B cell (primary cell): Measurements from ENCODE around the gene ARHGAP32. TPM values are rescaled to one million over a fixed set of nuclear protein-coding genes. Genes with fewer than 3 reads are reported as not detected.

Source experiments
- ATAC-seq: fragments of 200-7000 bp; cut with Tn5 transposase; one replicate; pipeline ENCODE4 v1.10.0; 2021; ENCODE audit warnings: low read depth, mild to moderate bottlenecking, moderate number of reproducible peaks, moderate library complexity
- CTCF ChIA-PET: fragments of 350-600 bp; sonication (Branson Sonifier 250); formaldehyde crosslinking; loops from one replicate; lab custom pipeline; 2021; ENCODE audit warnings: antibody characterized with exemption, inconsistent platforms; lab: Charles Lee
- POLR2A ChIA-PET: fragments of 350-600 bp; sonication (Branson Sonifier 250); formaldehyde crosslinking; loops from one replicate; lab custom pipeline; 2021; ENCODE audit warnings: antibody characterized with exemption; lab: Charles Lee
- DNase-seq: peaks from one replicate; pipeline ENCODE4 v3.0.0; 2013
- H2AFZ ChIP-seq: 2 replicates; pipeline ENCODE4 v1.6.1; 2012; ENCODE audit warnings: mild to moderate bottlenecking, low read depth, low read length; ENCODE audit not compliant: insufficient read depth, poor library complexity, severe bottlenecking
- H3K27ac ChIP-seq, 2 donors: 1 replicate in 1 of 2; 2 replicates in 1 of 2; pipeline ENCODE4 v1.5.1; 2012 to 2013; ENCODE audit warnings: low read length in 2 of 2, mild to moderate bottlenecking in 2 of 2, moderate library complexity in 1 of 2
- H3K27me3 ChIP-seq, 4 experiments: fragments of 200-600 bp in 1 of 4; sonication (generic) in 1 of 4; replicated peaks in 1 of 4; 1 replicate in 2 of 4; 2 replicates in 2 of 4; pipeline versions ENCODE4 v1.6.1 to v1.7.0; 2013 to 2016; ENCODE audit warnings: low read length in 3 of 4, mild to moderate bottlenecking in 2 of 4, mixed read lengths in 1 of 4, moderate library complexity in 1 of 4; ENCODE audit not compliant: insufficient read depth in 4 of 4, control insufficient read depth in 3 of 4; ENCODE audit errors: control extremely low read depth in 1 of 4
- H3K36me3 ChIP-seq, 2 experiments: replicated peaks in 1 of 2; 1 replicate in 1 of 2; 2 replicates in 1 of 2; pipeline versions ENCODE4 v1.6.1 to v1.7.1; 2013; ENCODE audit warnings: low read length in 1 of 2; ENCODE audit not compliant: insufficient read depth in 2 of 2, control insufficient read depth in 1 of 2; ENCODE audit errors: control extremely low read depth in 1 of 2, extremely low read depth in 1 of 2
- H3K4me1 ChIP-seq, 2 donors: fragments of 200-600 bp in 1 of 2; sonication (generic) in 1 of 2; 1 replicate in 1 of 2; 2 replicates in 1 of 2; pipeline versions ENCODE4 v1.5.1 to v1.6.1; 2013 to 2017; ENCODE audit warnings: low read length in 2 of 2; ENCODE audit not compliant: control insufficient read depth in 2 of 2, insufficient read depth in 2 of 2
- H3K4me2 ChIP-seq: replicated peaks from 2 replicates; pipeline ENCODE3; 2012; ENCODE audit warnings: mild to moderate bottlenecking, low read depth, low read length; ENCODE audit not compliant: poor library complexity, severe bottlenecking
- H3K4me3 ChIP-seq, 5 experiments: fragments of 200-600 bp in 1 of 5; sonication (generic) in 1 of 5; 1 replicate in 3 of 5; 2 replicates in 2 of 5; pipeline versions ENCODE4 v1.5.1 to v1.7.0; 2011 to 2016; ENCODE audit warnings: low read length in 4 of 5, mild to moderate bottlenecking in 4 of 5, low read depth in 2 of 5, control low read depth in 1 of 5, moderate library complexity in 1 of 5; ENCODE audit not compliant: insufficient read depth in 1 of 5; ENCODE audit errors: control extremely low read depth in 1 of 5, extremely low read depth in 1 of 5
- H3K79me2 ChIP-seq: fragments of 200-600 bp; sonication (generic); one replicate; pipeline ENCODE4 v1.6.0; 2016; ENCODE audit warnings: low read length; ENCODE audit not compliant: control insufficient read depth, insufficient read depth
- H3K9ac ChIP-seq: fragments of 200-600 bp; sonication (generic); 2 replicates; pipeline ENCODE4 v1.6.1; 2017; ENCODE audit warnings: mild to moderate bottlenecking, low read length, moderate library complexity
- H3K9me3 ChIP-seq, 3 donors: one replicate each; pipeline versions ENCODE4 v1.6.1 to v1.7.1; 2013; ENCODE audit warnings: low read length in 2 of 3; ENCODE audit not compliant: control insufficient read depth in 2 of 3, insufficient read depth in 1 of 3; ENCODE audit errors: control extremely low read depth in 1 of 3
- H4K20me1 ChIP-seq: 2 replicates; pipeline ENCODE4 v1.6.0; 2012; ENCODE audit warnings: mild to moderate bottlenecking, low read length; ENCODE audit not compliant: insufficient read depth, control insufficient read depth, poor library complexity, severe bottlenecking
- H3K27ac Mint-ChIP-seq: one replicate; pipeline ENCODE4 v1.8.0; 2021; ENCODE audit warnings: mixed read lengths
- H3K27me3 Mint-ChIP-seq: one replicate; pipeline ENCODE4 v1.8.0; 2021; ENCODE audit warnings: mixed read lengths
- H3K4me1 Mint-ChIP-seq: one replicate; pipeline ENCODE4 v1.8.0; 2021; ENCODE audit warnings: mixed read lengths
- H3K4me3 Mint-ChIP-seq: one replicate; pipeline ENCODE4 v1.8.0; 2021; ENCODE audit warnings: mixed read lengths
- H3K9me3 Mint-ChIP-seq: one replicate; pipeline ENCODE4 v1.8.0; 2022; ENCODE audit warnings: mixed read lengths; ENCODE audit not compliant: insufficient read depth
- EZH2 ChIP-seq: IDR thresholded peaks from 2 replicates; pipeline ENCODE4 v1.6.1; 2012; ENCODE audit warnings: borderline replicate concordance, low read depth, mild to moderate bottlenecking, moderate library complexity, low read length; ENCODE audit not compliant: insufficient read depth, poor library complexity, severe bottlenecking
- WGBS: methylation state at CpG from one replicate; pipeline ENCODE4 v1.1.5; 2013; ENCODE audit warnings: missing lambda C conversion rate; ENCODE audit not compliant: insufficient coverage; 5-methylcytosine and 5-hydroxymethylcytosine counted together
- intact Hi-C: fragments of 100-400 bp; cut with micrococcal nuclease; formaldehyde crosslinking; loops from one replicate; pipeline ENCODE4 v1.10.0; 2022
- polyA plus RNA-seq: library from polyadenylated mRNA; depleted of rRNA; stranded (reverse); fragments of >200 nt; gene quantifications from 2 replicates; pipeline ENCODE4 v1.2.3, GENCODE V29; 2012
- total RNA-seq, 2 donors: library from RNA; stranded (reverse); fragments of 120-200 nt in 1 of 2; gene quantifications; 1 replicate in 1 of 2; 2 replicates in 1 of 2; pipeline versions ENCODE4 v1.2.3 to v1.2.4, GENCODE V29; 2013 to 2022
- TF ChIP-seq, protein P1 (sequence below): fragments of 200-600 bp; IDR thresholded peaks from one replicate; pipeline ENCODE4 v1.8.0; 2022; ENCODE audit warnings: antibody characterized with exemption, mild to moderate bottlenecking

Gene ARHGAP32
- total and polyA plus RNA-seq, 2 donors (not counting 1 experiment from before 2014, with no cell fraction given): 4.4 to 10.6 TPM

DNA sequence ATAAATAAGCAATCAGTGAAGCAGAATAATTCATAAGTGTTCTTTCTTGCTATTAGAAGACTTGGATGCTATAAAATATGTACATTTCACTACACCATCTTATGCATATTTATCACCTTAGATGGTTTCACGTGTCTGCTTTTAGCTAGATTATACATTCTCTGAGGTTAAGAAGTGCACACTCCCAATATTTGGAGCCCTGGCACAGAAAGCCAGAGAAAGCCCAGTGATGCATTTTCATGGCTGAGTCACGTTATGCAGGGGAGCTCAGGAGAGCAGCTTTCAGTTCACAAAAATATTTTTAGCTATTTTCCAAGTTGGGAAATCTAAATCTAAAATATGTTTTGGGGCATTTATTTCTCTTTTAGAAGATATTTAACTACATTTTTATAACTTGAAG lies 244.4 kb downstream of the ARHGAP32 start:
- H3K27me3 ChIP-seq: peaks cover 0 to 25% (median 7%) of the 10 kb centered on the region in 4 experiments
- ATAC-seq (no peak), DNase-seq (no peak)
- no peak overlapping the region for H3K27ac ChIP-seq
- no peaks in the 10 kb centered on the region for H3K4me1 ChIP-seq
- intact Hi-C loops: no loop called here
- no peak overlapping the region for H3K9ac ChIP-seq
- no peak for TF ChIP-seq EZH2
- TF ChIP-seq, protein P1, sequence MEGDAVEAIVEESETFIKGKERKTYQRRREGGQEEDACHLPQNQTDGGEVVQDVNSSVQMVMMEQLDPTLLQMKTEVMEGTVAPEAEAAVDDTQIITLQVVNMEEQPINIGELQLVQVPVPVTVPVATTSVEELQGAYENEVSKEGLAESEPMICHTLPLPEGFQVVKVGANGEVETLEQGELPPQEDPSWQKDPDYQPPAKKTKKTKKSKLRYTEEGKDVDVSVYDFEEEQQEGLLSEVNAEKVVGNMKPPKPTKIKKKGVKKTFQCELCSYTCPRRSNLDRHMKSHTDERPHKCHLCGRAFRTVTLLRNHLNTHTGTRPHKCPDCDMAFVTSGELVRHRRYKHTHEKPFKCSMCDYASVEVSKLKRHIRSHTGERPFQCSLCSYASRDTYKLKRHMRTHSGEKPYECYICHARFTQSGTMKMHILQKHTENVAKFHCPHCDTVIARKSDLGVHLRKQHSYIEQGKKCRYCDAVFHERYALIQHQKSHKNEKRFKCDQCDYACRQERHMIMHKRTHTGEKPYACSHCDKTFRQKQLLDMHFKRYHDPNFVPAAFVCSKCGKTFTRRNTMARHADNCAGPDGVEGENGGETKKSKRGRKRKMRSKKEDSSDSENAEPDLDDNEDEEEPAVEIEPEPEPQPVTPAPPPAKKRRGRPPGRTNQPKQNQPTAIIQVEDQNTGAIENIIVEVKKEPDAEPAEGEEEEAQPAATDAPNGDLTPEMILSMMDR: no peak
- H4K20me1 ChIP-seq: no peaks in the 10 kb centered on the region
- peaks cover 38% of the 10 kb centered on the region for H3K27me3 Mint-ChIP-seq
- H3K79me2 ChIP-seq: no peaks in the 10 kb centered on the region
- ChIA-PET POLR2A (no interaction called here), CTCF (interaction anchor here (1.8 to 3.9 kb wide), 5 partner anchors 9 to 790 kb away, joined by 4 to 45 read pairs (median 10); no protein-coding TSS in a partner anchor)
- H3K9me3 ChIP-seq: no peaks in the 10 kb centered on the region
- no peak overlapping the region for H3K4me3 Mint-ChIP-seq
- no peak overlapping the region for H3K4me3 ChIP-seq
- no peak overlapping the region for H3K27ac Mint-ChIP-seq
- no peaks in the 10 kb centered on the region for H3K36me3 ChIP-seq
- no CpG with 5 or more reads among the region's 2 CpGs for WGBS
- H3K4me2 ChIP-seq: no peak overlapping the region
- no peaks in the 10 kb centered on the region for H3K9me3 Mint-ChIP-seq
- H2AFZ ChIP-seq: no peak overlapping the region
- H3K4me1 Mint-ChIP-seq: no peaks in the 10 kb centered on the region

DNA sequence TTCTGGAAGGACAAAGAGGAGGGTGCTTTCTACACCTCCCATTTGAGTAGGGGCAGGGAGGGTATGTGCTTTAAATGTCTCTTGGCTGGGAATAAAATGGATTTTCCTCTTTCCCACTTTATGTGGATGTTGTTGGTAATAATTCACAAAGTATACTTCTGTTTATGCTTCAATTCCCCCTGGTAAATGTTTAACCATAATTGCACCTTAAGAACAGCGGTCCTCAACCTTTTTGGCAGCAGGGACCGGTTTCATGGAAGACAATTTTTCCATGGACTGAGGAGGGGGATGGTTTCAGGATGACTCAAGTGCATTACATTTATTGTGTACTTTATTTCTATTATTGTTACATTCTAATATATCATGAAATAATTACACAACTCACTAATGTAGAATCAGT lies 245.5 kb downstream of the ARHGAP32 start:
- no peak overlapping the region for H3K27ac ChIP-seq
- no peaks in the 10 kb centered on the region for H3K4me1 ChIP-seq
- TF ChIP-seq EZH2: no peak
- TF ChIP-seq, protein P1: no peak
- H3K9me3 Mint-ChIP-seq: no peaks in the 10 kb centered on the region
- no peaks in the 10 kb centered on the region for H3K36me3 ChIP-seq
- H3K9ac ChIP-seq: no peak overlapping the region
- no peak overlapping the region for H3K4me3 Mint-ChIP-seq
- peaks cover 0 to 2% (median 0%) of the 10 kb centered on the region in 3 donors for H3K9me3 ChIP-seq
- peaks cover 0 to 31% (median 5%) of the 10 kb centered on the region in 4 experiments for H3K27me3 ChIP-seq
- ATAC-seq (no peak), DNase-seq (no peak)
- H3K4me3 ChIP-seq: no peak overlapping the region
- no peaks in the 10 kb centered on the region for H3K4me1 Mint-ChIP-seq
- no peak overlapping the region for H3K27ac Mint-ChIP-seq
- POLR2A ChIA-PET: no interaction called here
- H4K20me1 ChIP-seq: no peaks in the 10 kb centered on the region
- H3K4me2 ChIP-seq: no peak overlapping the region
- intact Hi-C loops: no loop called here
- no CpG with 5 or more reads among the region's 2 CpGs for WGBS
- H3K79me2 ChIP-seq: no peaks in the 10 kb centered on the region
- no peak overlapping the region for H2AFZ ChIP-seq
- CTCF ChIA-PET: interaction anchor here (1.0 to 3.8 kb wide), 4 partner anchors 10 to 789 kb away, joined by 4 to 24 read pairs (median 4); no protein-coding TSS in a partner anchor
- peaks cover 35% of the 10 kb centered on the region for H3K27me3 Mint-ChIP-seq
